Neural cell (in vitro differentiated cells): ENCODE measurements around the gene MACIR. TPM values are rescaled to one million over a fixed set of nuclear protein-coding genes. Genes with fewer than 3 reads are reported as not detected.

Experiments used
- H2AFZ ChIP-seq: fragments of 200-600, 300-800 bp; sonication (generic), shearing (Covaris generic); 2 replicates; pipeline ENCODE4 v1.6.0; 2014; ENCODE audit warnings: low read depth, mild to moderate bottlenecking, antibody characterized with exemption, low read length, moderate library complexity
- H3F3A ChIP-seq: fragments of 200-600 bp; shearing (Covaris generic); 2 replicates; pipeline ENCODE4 v1.6.1; 2016; ENCODE audit warnings: mild to moderate bottlenecking, moderate library complexity, mixed read lengths, antibody characterized with exemption, low read length; ENCODE audit not compliant: insufficient read depth, poor library complexity, severe bottlenecking
- H3K27ac ChIP-seq: fragments of 200-600, 300-800 bp; sonication (generic), shearing (Covaris generic); 2 replicates; pipeline ENCODE4 v1.5.1; 2014; ENCODE audit warnings: mild to moderate bottlenecking, low read length, moderate library complexity
- H3K27me3 ChIP-seq: fragments of 300-800, 200-600 bp; sonication (generic), shearing (Covaris generic); 2 replicates; pipeline ENCODE4 v1.6.0; 2014; ENCODE audit warnings: mild to moderate bottlenecking, low read depth, low read length, moderate library complexity; ENCODE audit not compliant: insufficient read depth
- H3K36me3 ChIP-seq: fragments of 300-800, 200-600 bp; sonication (generic), shearing (Covaris generic); 2 replicates; pipeline ENCODE4 v1.5.1; 2014; ENCODE audit warnings: mild to moderate bottlenecking, antibody characterized with exemption, low read length, moderate library complexity; ENCODE audit not compliant: insufficient read depth
- H3K4me2 ChIP-seq: fragments of 300-800, 200-600 bp; sonication (generic), shearing (Covaris generic); 2 replicates; pipeline ENCODE4 v1.6.0; 2014; ENCODE audit warnings: mild to moderate bottlenecking, low read length
- H3K4me3 ChIP-seq: fragments of 300-800, 200-600 bp; sonication (generic), shearing (Covaris generic); 2 replicates; pipeline ENCODE4 v1.5.1; 2014; ENCODE audit warnings: mild to moderate bottlenecking, low read length, moderate library complexity
- H3K79me2 ChIP-seq: fragments of 200-600 bp; shearing (Covaris generic); replicated peaks from 2 replicates; pipeline ENCODE4 v1.6.0; 2014; ENCODE audit warnings: mild to moderate bottlenecking, low read length, moderate library complexity; ENCODE audit not compliant: insufficient read depth
- H3K9ac ChIP-seq: fragments of 300-800, 200-600 bp; sonication (generic), shearing (Covaris generic); 2 replicates; pipeline ENCODE4 v1.6.1; 2016; ENCODE audit warnings: mild to moderate bottlenecking, low read length, mixed read lengths
- H3K9me2 ChIP-seq: fragments of 200-600 bp; shearing (Covaris generic); 2 replicates; pipeline ENCODE4 v1.6.1; 2016; ENCODE audit warnings: mild to moderate bottlenecking, low read length, mixed read lengths; ENCODE audit not compliant: insufficient read depth
- H3K9me3 ChIP-seq: fragments of 200-600, 300-800 bp; sonication (generic), shearing (Covaris generic); 2 replicates; pipeline ENCODE4 v1.6.1; 2016; ENCODE audit warnings: mild to moderate bottlenecking, mixed run types, low read length, moderate library complexity, mixed read lengths
- H4K20me1 ChIP-seq: fragments of 200-600 bp; shearing (Covaris generic); 2 replicates; pipeline ENCODE4 v1.6.1; 2016; ENCODE audit warnings: mild to moderate bottlenecking, mixed run types; ENCODE audit not compliant: insufficient read depth
- EP300 ChIP-seq: fragments of 450-650 bp; conservative IDR thresholded peaks from 2 replicates; pipeline ENCODE4 v1.6.1; 2014; ENCODE audit warnings: antibody characterized with exemption, mild to moderate bottlenecking, moderate library complexity; ENCODE audit not compliant: poor library complexity, severe bottlenecking
- EZH2 ChIP-seq: fragments of 200-600, 300-800 bp; shearing (Covaris generic), sonication (generic); IDR thresholded peaks from 2 replicates; pipeline ENCODE4 v1.6.1; 2014; ENCODE audit warnings: antibody characterized with exemption, low read length, borderline replicate concordance, mild to moderate bottlenecking; ENCODE audit not compliant: insufficient read depth, poor library complexity, severe bottlenecking
- MXI1 ChIP-seq: fragments of 450-650 bp; conservative IDR thresholded peaks from 2 replicates; pipeline ENCODE4 v1.6.1; 2014; ENCODE audit warnings: antibody characterized with exemption, mild to moderate bottlenecking; ENCODE audit not compliant: poor library complexity, severe bottlenecking
- POLR2AphosphoS5 ChIP-seq: IDR thresholded peaks from 2 replicates; pipeline ENCODE4 v1.6.1; 2012
- RAD21 ChIP-seq: fragments of 450-650 bp; conservative IDR thresholded peaks from 2 replicates; pipeline ENCODE4 v1.6.1; 2014; ENCODE audit warnings: antibody characterized with exemption, mild to moderate bottlenecking, moderate library complexity
- SMC3 ChIP-seq: fragments of 450-650 bp; conservative IDR thresholded peaks from 2 replicates; pipeline ENCODE4 v1.6.1; 2014; ENCODE audit warnings: antibody characterized with exemption, mild to moderate bottlenecking, moderate library complexity; ENCODE audit not compliant: poor library complexity
- TAF1 ChIP-seq: IDR thresholded peaks from 2 replicates; pipeline ENCODE4 v1.6.1; 2012; ENCODE audit warnings: low read depth
- polyA plus RNA-seq: library from polyadenylated mRNA; depleted of rRNA; stranded (reverse); fragments of >200 nt; gene quantifications from 2 replicates; pipeline ENCODE4 v1.2.3, GENCODE V29; 2014
- TF ChIP-seq, protein P1 (sequence below): IDR thresholded peaks from 2 replicates; pipeline ENCODE4 v1.6.1; 2012; ENCODE audit warnings: borderline replicate concordance
- TF ChIP-seq, protein P2 (sequence below): fragments of 450-650 bp; IDR thresholded peaks from 2 replicates; pipeline ENCODE4 v1.5.1; 2014; ENCODE audit warnings: antibody characterized with exemption, mild to moderate bottlenecking, moderate library complexity; ENCODE audit not compliant: poor library complexity, severe bottlenecking

MACIR gene
- polyA plus RNA-seq, 1 donor from 2014 or later = 34.8 TPM

DNA sequence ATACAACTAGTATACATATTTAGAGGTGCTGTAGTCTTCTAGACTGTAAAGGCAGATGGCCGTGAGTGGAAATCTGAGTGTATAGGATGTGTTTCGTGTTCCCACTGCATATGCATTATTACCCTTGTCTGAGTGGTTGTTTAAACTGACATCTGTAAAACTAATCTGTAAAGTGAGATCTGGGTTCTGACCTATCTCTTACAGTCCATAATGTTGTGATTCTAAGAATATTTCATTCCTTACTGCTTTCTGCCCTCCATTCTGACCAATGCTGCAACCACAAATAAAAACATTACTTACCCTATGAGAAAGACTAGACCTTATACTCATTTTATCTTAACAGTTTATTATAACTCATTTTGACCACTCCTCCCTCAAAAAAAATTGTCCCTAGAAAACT, 47.6 kb upstream of the MACIR start:
- TF ChIP-seq EZH2 (no peak), RAD21 (no peak), MXI1 (no peak), SMC3 (no peak), EP300 (no peak), TAF1 (no peak), POLR2AphosphoS5 (no peak)
- TF ChIP-seq, protein P1, sequence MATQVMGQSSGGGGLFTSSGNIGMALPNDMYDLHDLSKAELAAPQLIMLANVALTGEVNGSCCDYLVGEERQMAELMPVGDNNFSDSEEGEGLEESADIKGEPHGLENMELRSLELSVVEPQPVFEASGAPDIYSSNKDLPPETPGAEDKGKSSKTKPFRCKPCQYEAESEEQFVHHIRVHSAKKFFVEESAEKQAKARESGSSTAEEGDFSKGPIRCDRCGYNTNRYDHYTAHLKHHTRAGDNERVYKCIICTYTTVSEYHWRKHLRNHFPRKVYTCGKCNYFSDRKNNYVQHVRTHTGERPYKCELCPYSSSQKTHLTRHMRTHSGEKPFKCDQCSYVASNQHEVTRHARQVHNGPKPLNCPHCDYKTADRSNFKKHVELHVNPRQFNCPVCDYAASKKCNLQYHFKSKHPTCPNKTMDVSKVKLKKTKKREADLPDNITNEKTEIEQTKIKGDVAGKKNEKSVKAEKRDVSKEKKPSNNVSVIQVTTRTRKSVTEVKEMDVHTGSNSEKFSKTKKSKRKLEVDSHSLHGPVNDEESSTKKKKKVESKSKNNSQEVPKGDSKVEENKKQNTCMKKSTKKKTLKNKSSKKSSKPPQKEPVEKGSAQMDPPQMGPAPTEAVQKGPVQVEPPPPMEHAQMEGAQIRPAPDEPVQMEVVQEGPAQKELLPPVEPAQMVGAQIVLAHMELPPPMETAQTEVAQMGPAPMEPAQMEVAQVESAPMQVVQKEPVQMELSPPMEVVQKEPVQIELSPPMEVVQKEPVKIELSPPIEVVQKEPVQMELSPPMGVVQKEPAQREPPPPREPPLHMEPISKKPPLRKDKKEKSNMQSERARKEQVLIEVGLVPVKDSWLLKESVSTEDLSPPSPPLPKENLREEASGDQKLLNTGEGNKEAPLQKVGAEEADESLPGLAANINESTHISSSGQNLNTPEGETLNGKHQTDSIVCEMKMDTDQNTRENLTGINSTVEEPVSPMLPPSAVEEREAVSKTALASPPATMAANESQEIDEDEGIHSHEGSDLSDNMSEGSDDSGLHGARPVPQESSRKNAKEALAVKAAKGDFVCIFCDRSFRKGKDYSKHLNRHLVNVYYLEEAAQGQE = no peak
- TF ChIP-seq, protein P2, sequence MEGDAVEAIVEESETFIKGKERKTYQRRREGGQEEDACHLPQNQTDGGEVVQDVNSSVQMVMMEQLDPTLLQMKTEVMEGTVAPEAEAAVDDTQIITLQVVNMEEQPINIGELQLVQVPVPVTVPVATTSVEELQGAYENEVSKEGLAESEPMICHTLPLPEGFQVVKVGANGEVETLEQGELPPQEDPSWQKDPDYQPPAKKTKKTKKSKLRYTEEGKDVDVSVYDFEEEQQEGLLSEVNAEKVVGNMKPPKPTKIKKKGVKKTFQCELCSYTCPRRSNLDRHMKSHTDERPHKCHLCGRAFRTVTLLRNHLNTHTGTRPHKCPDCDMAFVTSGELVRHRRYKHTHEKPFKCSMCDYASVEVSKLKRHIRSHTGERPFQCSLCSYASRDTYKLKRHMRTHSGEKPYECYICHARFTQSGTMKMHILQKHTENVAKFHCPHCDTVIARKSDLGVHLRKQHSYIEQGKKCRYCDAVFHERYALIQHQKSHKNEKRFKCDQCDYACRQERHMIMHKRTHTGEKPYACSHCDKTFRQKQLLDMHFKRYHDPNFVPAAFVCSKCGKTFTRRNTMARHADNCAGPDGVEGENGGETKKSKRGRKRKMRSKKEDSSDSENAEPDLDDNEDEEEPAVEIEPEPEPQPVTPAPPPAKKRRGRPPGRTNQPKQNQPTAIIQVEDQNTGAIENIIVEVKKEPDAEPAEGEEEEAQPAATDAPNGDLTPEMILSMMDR = no peak
- H3K27ac ChIP-seq = no peak overlapping the region
- no peaks in the 10 kb centered on the region for H3K36me3 ChIP-seq
- H3K9ac ChIP-seq = no peak overlapping the region
- no peaks in the 10 kb centered on the region for H3K9me3 ChIP-seq
- no peaks in the 10 kb centered on the region for H3F3A ChIP-seq
- H3K4me2 ChIP-seq = no peak overlapping the region
- no peak overlapping the region for H2AFZ ChIP-seq
- no peaks in the 10 kb centered on the region for H3K9me2 ChIP-seq
- H3K4me3 ChIP-seq = no peak overlapping the region
- H3K79me2 ChIP-seq = no peaks in the 10 kb centered on the region
- H3K27me3 ChIP-seq = no peaks in the 10 kb centered on the region
- no peaks in the 10 kb centered on the region for H4K20me1 ChIP-seq

DNA sequence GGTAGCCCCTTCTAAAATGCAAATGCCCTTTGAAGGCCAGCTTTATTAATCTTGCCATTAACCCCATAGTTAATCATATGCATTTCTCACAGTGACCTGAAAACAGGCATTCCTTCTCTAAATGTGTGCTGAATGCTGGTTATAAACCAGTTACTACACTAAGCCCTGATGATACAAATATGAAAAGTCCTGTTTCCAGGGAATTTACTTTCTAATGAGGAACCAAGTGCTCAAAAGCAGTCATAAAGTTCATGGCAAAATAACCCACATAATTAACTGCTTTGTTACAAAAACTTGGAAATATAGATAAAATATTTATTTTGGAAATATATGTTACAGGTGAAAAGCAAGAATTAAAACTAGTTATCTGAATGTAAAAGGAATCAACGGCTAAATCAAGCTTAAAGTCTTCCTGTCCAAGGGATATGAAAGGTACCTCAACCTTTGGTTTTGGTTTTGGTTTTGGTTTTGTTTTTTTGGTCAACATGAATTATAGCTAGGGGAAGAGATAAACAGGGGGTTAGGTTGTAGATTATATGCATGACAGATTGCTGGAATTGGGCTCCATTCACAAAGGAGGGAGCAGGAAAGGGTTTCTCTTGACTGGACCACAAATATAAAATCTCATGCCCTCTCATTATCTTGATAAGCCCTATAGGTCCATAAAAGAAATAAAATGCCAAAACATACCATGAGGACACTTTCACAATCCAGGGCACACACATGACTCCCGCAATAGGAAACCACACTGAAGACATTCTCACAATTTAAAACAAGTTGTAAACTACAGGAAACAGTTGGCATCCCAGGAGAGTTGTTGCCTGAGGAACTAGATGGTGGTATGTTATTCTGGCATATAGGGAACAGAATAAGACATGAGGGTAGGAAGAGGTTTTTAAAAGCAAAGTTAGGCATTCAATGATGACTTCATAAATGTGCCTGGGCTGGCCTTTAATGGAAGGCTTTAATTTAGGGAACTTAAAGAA, 46.7 kb upstream of the MACIR start:
- TF ChIP-seq, protein P1 = no peak
- no peak for TF ChIP-seq RAD21
- TF ChIP-seq MXI1 = no peak
- no peak for TF ChIP-seq POLR2AphosphoS5
- no peak for TF ChIP-seq SMC3
- TF ChIP-seq, protein P2 = no peak
- TF ChIP-seq EZH2 = no peak
- no peak for TF ChIP-seq EP300
- no peak for TF ChIP-seq TAF1
- no peak overlapping the region for H3K4me3 ChIP-seq

More for the DNA sequence above, 46.7 kb upstream of the MACIR start:
- H3K9me2 ChIP-seq = no peaks in the 10 kb centered on the region
- no peaks in the 10 kb centered on the region for H3F3A ChIP-seq
- no peak overlapping the region for H3K4me2 ChIP-seq
- H3K27ac ChIP-seq = no peak overlapping the region
- no peaks in the 10 kb centered on the region for H3K79me2 ChIP-seq
- no peaks in the 10 kb centered on the region for H3K27me3 ChIP-seq
- H4K20me1 ChIP-seq = no peaks in the 10 kb centered on the region
- no peak overlapping the region for H3K9ac ChIP-seq
- no peak overlapping the region for H2AFZ ChIP-seq
- H3K9me3 ChIP-seq = no peaks in the 10 kb centered on the region
- no peaks in the 10 kb centered on the region for H3K36me3 ChIP-seq
